Loucy (cell line): Measurements from ENCODE around the gene MTMR12.
"Not testable (repeated sequence)": the region's sequence is repeated elsewhere in the genome, so short reads cannot be mapped to it uniquely, and the experiment has no call there.

Experiments used
- H2AFZ ChIP-seq: fragments of 200-600 bp; sonication (generic); 2 replicates; pipeline ENCODE4 v1.6.0; 2016; ENCODE audit warnings: antibody characterized with exemption, mild to moderate bottlenecking, low read length, moderate library complexity
- H3F3A ChIP-seq: fragments of 200-600 bp; 2 replicates; pipeline ENCODE4 v1.6.0; 2016; ENCODE audit warnings: antibody characterized with exemption, low read depth, mild to moderate bottlenecking
- H3K27me3 ChIP-seq: fragments of 200-600 bp; sonication (generic); 2 replicates; pipeline ENCODE4 v1.6.1; 2014; ENCODE audit warnings: low read length, mild to moderate bottlenecking; ENCODE audit not compliant: insufficient read depth, poor library complexity, severe bottlenecking
- H3K36me3 ChIP-seq: fragments of 200-600 bp; sonication (generic); 2 replicates; pipeline ENCODE4 v1.6.1; 2016; ENCODE audit warnings: low read length; ENCODE audit not compliant: insufficient read depth
- H3K4me1 ChIP-seq: fragments of 200-600 bp; sonication (generic); 2 replicates; pipeline ENCODE4 v1.5.1; 2014; ENCODE audit warnings: low read length, mild to moderate bottlenecking; ENCODE audit not compliant: insufficient read depth, poor library complexity, severe bottlenecking
- H3K4me2 ChIP-seq: fragments of 200-600 bp; sonication (generic); 2 replicates; pipeline ENCODE4 v1.6.0; 2014; ENCODE audit warnings: antibody characterized with exemption, low read length, low read depth, mild to moderate bottlenecking; ENCODE audit not compliant: poor library complexity, severe bottlenecking
- H3K4me3 ChIP-seq: fragments of 200-600 bp; sonication (generic); 2 replicates; pipeline ENCODE4 v1.5.1; 2014; ENCODE audit warnings: low read length, mild to moderate bottlenecking, mixed read lengths; ENCODE audit not compliant: poor library complexity, severe bottlenecking
- H3K79me2 ChIP-seq: fragments of 200-600 bp; sonication (generic); 2 replicates; pipeline ENCODE4 v1.6.1; 2014; ENCODE audit warnings: low read length; ENCODE audit not compliant: insufficient read depth
- H3K9ac ChIP-seq: fragments of 200-600 bp; sonication (generic); 2 replicates; pipeline ENCODE4 v1.6.0; 2014; ENCODE audit warnings: mild to moderate bottlenecking, low read depth, low read length, moderate library complexity; ENCODE audit not compliant: poor library complexity, severe bottlenecking
- H3K9me2 ChIP-seq: fragments of 200-600 bp; sonication (generic); replicated peaks from 2 replicates; pipeline ENCODE4 v1.6.1; 2016; ENCODE audit warnings: low read depth, low read length, mixed read lengths
- H3K9me3 ChIP-seq: fragments of 200-600 bp; sonication (generic); 2 replicates; pipeline ENCODE4 v1.6.1; 2014; ENCODE audit warnings: mild to moderate bottlenecking, antibody characterized with exemption, low read length, low read depth; ENCODE audit not compliant: insufficient read depth
- H4K20me1 ChIP-seq: fragments of 200-600 bp; sonication (generic); 2 replicates; pipeline ENCODE4 v1.6.0; 2014; ENCODE audit warnings: antibody characterized with exemption, low read length, mild to moderate bottlenecking; ENCODE audit not compliant: insufficient read depth, poor library complexity, severe bottlenecking
- CTCF ChIP-seq: fragments of 200-600 bp; sonication (generic); conservative IDR thresholded peaks from 2 replicates; pipeline ENCODE4 v1.5.1; 2014; ENCODE audit warnings: mild to moderate bottlenecking, antibody characterized with exemption, low read length
- EZH2phosphoT487 ChIP-seq: fragments of 200-600 bp; IDR thresholded peaks from 2 replicates; pipeline ENCODE4 v1.6.1; 2018; ENCODE audit warnings: antibody characterized with exemption, mild to moderate bottlenecking, moderate library complexity, borderline replicate concordance

Gene MTMR12

DNA sequence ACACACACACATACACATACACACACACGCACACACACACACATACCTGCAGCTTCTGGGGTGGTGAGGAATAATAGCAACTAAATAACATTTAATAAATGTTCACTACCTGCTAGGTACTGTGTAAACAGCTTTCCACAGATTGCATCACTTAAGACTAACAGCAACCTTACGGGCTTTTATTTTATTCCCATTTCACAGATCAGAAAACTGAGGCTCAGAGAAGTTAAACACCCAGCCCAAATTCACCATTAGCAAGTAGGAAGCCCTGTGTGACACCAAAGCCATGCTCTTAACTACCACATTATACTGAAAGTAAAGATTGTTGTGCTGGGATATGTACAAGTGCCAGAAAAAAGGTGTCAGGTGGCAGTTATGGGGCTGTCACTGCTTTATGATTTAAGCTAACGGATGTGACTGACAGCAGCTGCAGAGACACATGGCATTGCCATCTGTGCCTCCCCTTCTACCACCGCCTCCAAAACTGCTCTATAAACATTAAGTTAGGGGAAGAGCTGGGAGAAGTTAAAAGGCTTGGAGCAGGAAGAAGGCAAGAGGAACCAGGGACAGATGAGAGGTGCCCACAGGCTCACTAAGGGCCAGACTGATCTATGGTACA, 13.6 kb downstream of the MTMR12 start:
- peaks cover 2% of the 10 kb centered on the region for H3K4me1 ChIP-seq
- no peak overlapping the region for H3K4me2 ChIP-seq
- no peaks in the 10 kb centered on the region for H3F3A ChIP-seq
- no peak overlapping the region for H3K4me3 ChIP-seq
- no peak overlapping the region for H2AFZ ChIP-seq
- no peak for TF ChIP-seq CTCF
- TF ChIP-seq EZH2phosphoT487, result no peak
- peaks cover 18% of the 10 kb centered on the region; the same call in 1 of the 2 replicates for H3K36me3 ChIP-seq
- peaks cover 26% of the 10 kb centered on the region; the same call in 1 of the 2 replicates for H3K79me2 ChIP-seq
- no peaks in the 10 kb centered on the region for H3K27me3 ChIP-seq
- no peak overlapping the region for H3K9ac ChIP-seq
- no peaks in the 10 kb centered on the region for H3K9me2 ChIP-seq
- H3K9me3 ChIP-seq, result no peaks in the 10 kb centered on the region
- no peaks in the 10 kb centered on the region for H4K20me1 ChIP-seq

DNA sequence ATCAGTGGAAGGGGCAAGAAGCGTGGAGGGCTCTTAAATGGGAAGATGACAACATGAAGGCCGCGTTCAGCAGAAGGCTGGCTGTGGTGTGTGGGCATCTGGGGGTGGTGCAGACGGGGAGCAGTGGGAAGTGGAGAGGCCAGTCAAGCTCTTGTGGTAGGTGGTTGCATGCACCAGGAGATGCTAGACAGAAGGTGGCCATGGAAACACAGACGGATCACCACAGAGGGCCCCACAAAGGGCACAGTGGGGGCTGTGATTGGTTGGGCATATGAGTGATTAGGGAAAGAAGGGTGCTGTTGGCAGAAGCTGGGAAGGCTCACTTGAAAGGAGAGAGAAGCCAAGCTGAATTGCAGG, 14.7 kb downstream of the MTMR12 start:
- no peak overlapping the region for H3K4me2 ChIP-seq
- H2AFZ ChIP-seq, result no peak overlapping the region

DNA sequence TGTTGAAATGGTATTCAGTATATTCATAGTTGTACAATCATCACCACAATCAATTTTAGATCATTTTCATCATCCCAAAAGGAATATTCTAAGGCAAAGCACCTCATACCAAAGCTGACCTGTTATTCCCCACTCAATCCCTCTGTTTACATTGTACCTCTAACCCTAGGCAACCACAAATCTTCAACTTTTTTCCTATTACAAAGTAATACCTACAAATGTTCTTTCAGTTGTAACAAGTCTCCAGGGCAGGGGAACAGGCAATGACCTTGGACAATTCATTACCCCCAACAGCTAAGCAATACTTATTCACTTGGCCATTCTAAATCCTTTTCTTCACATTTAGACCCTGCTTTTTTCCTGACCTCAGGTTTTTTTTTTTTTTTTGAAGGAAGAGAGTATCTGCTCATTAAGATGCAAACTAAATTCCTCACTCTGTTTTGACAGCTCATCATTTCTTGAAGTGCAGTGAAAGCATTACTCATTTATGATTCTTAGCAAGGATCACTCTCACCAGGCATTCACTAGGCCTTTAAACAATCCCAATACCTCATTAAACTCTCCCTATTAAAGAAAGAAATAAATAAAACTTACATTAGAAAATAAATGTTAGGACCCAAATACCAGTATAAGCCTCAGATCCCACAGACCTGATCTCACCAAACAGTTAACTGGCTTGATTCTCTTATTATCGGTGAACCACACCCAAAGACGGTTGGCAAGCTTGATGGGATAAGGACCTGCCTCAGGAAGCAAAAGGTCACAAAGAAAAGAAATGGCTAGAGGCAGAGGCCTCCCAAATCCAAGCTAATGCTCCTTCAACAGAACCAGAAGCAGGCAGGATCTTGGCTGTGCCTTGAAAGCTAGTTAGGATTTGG, 15.3 kb downstream of the MTMR12 start:
- TF ChIP-seq EZH2phosphoT487 (no peak), CTCF (no peak)
- H3K4me2 ChIP-seq, result no peak overlapping the region
- H4K20me1 ChIP-seq, result no peaks in the 10 kb centered on the region
- H2AFZ ChIP-seq, result no peak overlapping the region
- no peaks in the 10 kb centered on the region for H3K9me2 ChIP-seq
- no peaks in the 10 kb centered on the region for H3K4me1 ChIP-seq
- H3K4me3 ChIP-seq, result no peak overlapping the region
- H3K9me3 ChIP-seq, result no peaks in the 10 kb centered on the region
- H3F3A ChIP-seq, result no peaks in the 10 kb centered on the region
- H3K9ac ChIP-seq, result no peak overlapping the region
- peaks cover 18% of the 10 kb centered on the region; the same call in 1 of the 2 replicates for H3K79me2 ChIP-seq
- no peaks in the 10 kb centered on the region for H3K27me3 ChIP-seq
- peaks cover 18% of the 10 kb centered on the region; the same call in 1 of the 2 replicates for H3K36me3 ChIP-seq

More for the DNA sequence above, 14.7 kb downstream of the MTMR12 start:
- Histone ChIP-seq H3K9ac (no peak overlapping the region), H3K4me3 (no peak overlapping the region), H3F3A (no peaks in the 10 kb centered on the region), H3K79me2 (peaks cover 18% of the 10 kb centered on the region; the same call in 1 of the 2 replicates), H3K9me3 (no peaks in the 10 kb centered on the region), H3K36me3 (peaks cover 18% of the 10 kb centered on the region; the same call in 1 of the 2 replicates), H3K9me2 (no peaks in the 10 kb centered on the region), H3K4me1 (no peaks in the 10 kb centered on the region), H4K20me1 (no peaks in the 10 kb centered on the region), H3K27me3 (no peaks in the 10 kb centered on the region)
- TF ChIP-seq CTCF, result no peak
- no peak for TF ChIP-seq EZH2phosphoT487

DNA sequence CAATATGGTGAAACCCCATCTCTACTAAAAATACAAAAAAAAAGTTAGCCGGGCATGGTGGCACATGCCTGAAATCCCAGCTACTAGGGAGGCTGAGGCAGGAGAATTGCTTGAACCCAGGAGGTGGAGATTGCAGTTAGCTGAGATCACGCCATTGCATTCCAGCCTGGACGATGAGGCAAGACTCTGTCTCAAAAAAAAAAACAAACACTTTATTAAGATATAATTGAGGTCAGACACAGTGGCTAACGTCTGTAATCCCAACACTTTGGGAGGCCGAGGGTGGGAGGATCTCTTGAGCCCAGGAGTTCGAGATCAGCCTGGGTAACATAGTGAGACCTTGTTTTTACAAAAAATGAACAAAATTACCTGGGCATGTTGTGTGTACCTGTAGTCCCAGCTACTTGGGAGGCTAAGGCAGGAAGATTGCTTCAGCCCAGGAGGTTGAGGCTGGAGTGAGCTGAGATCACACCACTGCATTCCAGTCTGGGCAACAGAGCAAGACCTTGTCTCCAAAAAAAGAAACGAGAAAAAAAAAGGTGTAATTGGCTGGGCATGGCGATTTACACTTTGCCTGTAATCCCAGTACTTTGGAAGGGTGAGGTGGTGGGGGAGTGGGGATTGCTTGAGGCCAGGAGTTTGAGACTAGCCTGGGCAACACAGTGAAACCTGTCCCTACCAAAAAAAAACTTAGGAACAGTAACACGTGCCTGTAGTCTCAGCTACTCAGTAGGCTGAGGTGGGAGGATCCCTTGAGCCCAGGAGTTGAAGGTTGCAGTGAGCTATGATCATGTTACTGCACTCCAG, 16.6 kb downstream of the MTMR12 start:
- not testable (repeated sequence) for H3K4me1 ChIP-seq, H3F3A ChIP-seq, H3K27me3 ChIP-seq, H3K4me2 ChIP-seq, H3K9me3 ChIP-seq, H4K20me1 ChIP-seq, H3K9ac ChIP-seq, H3K4me3 ChIP-seq, H2AFZ ChIP-seq, H3K9me2 ChIP-seq
- H3K36me3 ChIP-seq, result peaks cover 18% of the 10 kb centered on the region; the same call in 1 of the 2 replicates
- peaks cover 18% of the 10 kb centered on the region; the same call in 1 of the 2 replicates for H3K79me2 ChIP-seq
